GM19468 (cell line): ENCODE data around the gene CALY.

Experiments
- ATAC-seq: cut with Tn5 transposase; IDR thresholded peaks from one replicate; pipeline ENCODE4 v1.9.1; 2021; ENCODE audit warnings: mild to moderate bottlenecking, moderate library complexity, moderate number of reproducible peaks; ENCODE audit not compliant: unreplicated experiment; ENCODE audit errors: extremely low read depth

Gene CALY

GRCh38 chr10:133314911-133315310, 21.8 kb downstream of the CALY start:
- ATAC-seq, result no peak

- no peak for ATAC-seq
Measured at GRCh38 chr10:133313192-133313591, 23.5 kb downstream of the CALY start.

- no peak for ATAC-seq
Measured at GRCh38 chr10:133312769-133313145, 23.9 kb downstream of the CALY start.

GRCh38 chr10:133312016-133312768, 24.5 kb downstream of the CALY start:
- ATAC-seq, result no peak

- ATAC-seq, result no peak
Measured at GRCh38 chr10:133311570-133311969, 25.1 kb downstream of the CALY start.

GRCh38 chr10:133310789-133311188, 25.9 kb downstream of the CALY start:
- no peak for ATAC-seq

- ATAC-seq, result no peak
Measured at GRCh38 chr10:133310399-133310755, 26.3 kb downstream of the CALY start.

GRCh38 chr10:133309720-133310398, 26.8 kb downstream of the CALY start:
- no peak for ATAC-seq

GRCh38 chr10:133309100-133309719, 27.5 kb downstream of the CALY start:
- peak; percentile 54 for ATAC-seq

- ATAC-seq, result peak; percentile 68
Measured at GRCh38 chr10:133308421-133309099, 28.1 kb downstream of the CALY start, which contains the start of the genes TUBGCP2 and ZNF511. TSS of gene TUBGCP2 (minus strand) at chr10:133308872. CDS start at chr10:133302941, 5,931 bp downstream. TSS of gene ZNF511 (plus strand) at chr10:133308914. CDS start at chr10:133308944, 30 bp downstream.

- ATAC-seq, result no peak
Measured at GRCh38 chr10:133307776-133308420, 28.8 kb downstream of the CALY start.

GRCh38 chr10:133306941-133307379, 29.7 kb downstream of the CALY start:
- ATAC-seq, result no peak

- ATAC-seq, result no peak
Measured at GRCh38 chr10:133306097-133306476, 30.6 kb downstream of the CALY start.

- ATAC-seq, result no peak
Measured at GRCh38 chr10:133303206-133303605, 33.5 kb downstream of the CALY start.

GRCh38 chr10:133302230-133302629, 34.5 kb downstream of the CALY start:
- no peak for ATAC-seq

- no peak for ATAC-seq
Measured at GRCh38 chr10:133299738-133300137, 37.0 kb downstream of the CALY start.

GRCh38 chr10:133299224-133299623, 37.5 kb downstream of the CALY start:
- ATAC-seq, result no peak

GRCh38 chr10:133298466-133298865, 38.2 kb downstream of the CALY start:
- no peak for ATAC-seq

- ATAC-seq, result no peak
Measured at GRCh38 chr10:133297504-133297903, 39.2 kb downstream of the CALY start.
